Ovary (tissue), 3 donors: ENCODE measurements around the gene TTC28.

ENCODE experiments used
- EP300 ChIP-seq: sonication (generic); formaldehyde crosslinking; IDR thresholded peaks from one replicate; pipeline ENCODE4 v1.6.1; 2017; ENCODE audit warnings: antibody characterized with exemption
- TF ChIP-seq, protein P1 (sequence below), 3 donors: fragments of 450-650 bp in 2 of 3; fragments of 200-600 bp in 1 of 3; IDR thresholded peaks; one replicate each; pipeline versions ENCODE4 v1.5.1 to v1.8.0; 2016 to 2022; ENCODE audit warnings: antibody characterized with exemption in 3 of 3, mild to moderate bottlenecking in 1 of 3
- donor health status: DM: no; HTN: no; CAD: no.

GRCh38 chr22:28424427-28425080 lies 255.1 kb downstream of the TTC28 start:
- TF ChIP-seq, protein P1, sequence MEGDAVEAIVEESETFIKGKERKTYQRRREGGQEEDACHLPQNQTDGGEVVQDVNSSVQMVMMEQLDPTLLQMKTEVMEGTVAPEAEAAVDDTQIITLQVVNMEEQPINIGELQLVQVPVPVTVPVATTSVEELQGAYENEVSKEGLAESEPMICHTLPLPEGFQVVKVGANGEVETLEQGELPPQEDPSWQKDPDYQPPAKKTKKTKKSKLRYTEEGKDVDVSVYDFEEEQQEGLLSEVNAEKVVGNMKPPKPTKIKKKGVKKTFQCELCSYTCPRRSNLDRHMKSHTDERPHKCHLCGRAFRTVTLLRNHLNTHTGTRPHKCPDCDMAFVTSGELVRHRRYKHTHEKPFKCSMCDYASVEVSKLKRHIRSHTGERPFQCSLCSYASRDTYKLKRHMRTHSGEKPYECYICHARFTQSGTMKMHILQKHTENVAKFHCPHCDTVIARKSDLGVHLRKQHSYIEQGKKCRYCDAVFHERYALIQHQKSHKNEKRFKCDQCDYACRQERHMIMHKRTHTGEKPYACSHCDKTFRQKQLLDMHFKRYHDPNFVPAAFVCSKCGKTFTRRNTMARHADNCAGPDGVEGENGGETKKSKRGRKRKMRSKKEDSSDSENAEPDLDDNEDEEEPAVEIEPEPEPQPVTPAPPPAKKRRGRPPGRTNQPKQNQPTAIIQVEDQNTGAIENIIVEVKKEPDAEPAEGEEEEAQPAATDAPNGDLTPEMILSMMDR (IDR thresholded peaks at IDR 0.05) = no peak
- no peak for TF ChIP-seq EP300
